Measurements from ENCODE around the gene ZXDC. TPM values are rescaled to one million over a fixed set of nuclear protein-coding genes. Genes with fewer than 3 reads are reported as not detected.

Gene ZXDC
- total RNA-seq, 6 experiments from 2014 or later, result 11.7 to 14.2 (median 13.5) TPM

DNA sequence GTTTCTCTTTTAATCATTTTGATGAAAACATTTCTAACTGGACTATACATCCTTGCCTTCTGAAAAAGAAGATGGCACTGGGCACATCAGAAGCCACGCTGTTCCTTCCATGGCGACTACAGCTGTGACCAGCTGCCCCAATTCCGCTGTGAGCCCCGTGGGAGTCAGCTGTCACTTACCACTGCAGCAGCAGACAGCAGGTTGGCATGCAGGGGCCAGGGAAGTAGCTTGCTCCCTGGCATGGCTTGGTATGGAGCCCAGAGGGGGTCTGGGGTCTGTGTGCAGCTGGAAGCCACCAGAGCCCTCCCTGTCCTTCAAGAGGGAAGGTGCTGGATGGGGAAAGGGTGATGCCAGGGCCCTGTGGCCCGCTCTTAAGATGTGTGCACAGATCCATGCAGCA lies 4.5 kb upstream of the ZXDC start:
- H3K4me3 Mint-ChIP-seq, result no peak overlapping the region
- DNase-seq, result no peak
- TF ChIP-seq, protein P1, sequence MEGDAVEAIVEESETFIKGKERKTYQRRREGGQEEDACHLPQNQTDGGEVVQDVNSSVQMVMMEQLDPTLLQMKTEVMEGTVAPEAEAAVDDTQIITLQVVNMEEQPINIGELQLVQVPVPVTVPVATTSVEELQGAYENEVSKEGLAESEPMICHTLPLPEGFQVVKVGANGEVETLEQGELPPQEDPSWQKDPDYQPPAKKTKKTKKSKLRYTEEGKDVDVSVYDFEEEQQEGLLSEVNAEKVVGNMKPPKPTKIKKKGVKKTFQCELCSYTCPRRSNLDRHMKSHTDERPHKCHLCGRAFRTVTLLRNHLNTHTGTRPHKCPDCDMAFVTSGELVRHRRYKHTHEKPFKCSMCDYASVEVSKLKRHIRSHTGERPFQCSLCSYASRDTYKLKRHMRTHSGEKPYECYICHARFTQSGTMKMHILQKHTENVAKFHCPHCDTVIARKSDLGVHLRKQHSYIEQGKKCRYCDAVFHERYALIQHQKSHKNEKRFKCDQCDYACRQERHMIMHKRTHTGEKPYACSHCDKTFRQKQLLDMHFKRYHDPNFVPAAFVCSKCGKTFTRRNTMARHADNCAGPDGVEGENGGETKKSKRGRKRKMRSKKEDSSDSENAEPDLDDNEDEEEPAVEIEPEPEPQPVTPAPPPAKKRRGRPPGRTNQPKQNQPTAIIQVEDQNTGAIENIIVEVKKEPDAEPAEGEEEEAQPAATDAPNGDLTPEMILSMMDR (IDR thresholded peaks at IDR 0.05), result no peak
- H3K36me3 Mint-ChIP-seq (ENCODE audit: low read depth), result no peaks in the 10 kb centered on the region
- no peaks in the 10 kb centered on the region for H3K9me3 Mint-ChIP-seq
- H3K27me3 Mint-ChIP-seq (ENCODE audit: insufficient read depth), result peaks cover 18% of the 10 kb centered on the region
- no peak overlapping the region for H3K27ac Mint-ChIP-seq
- H3K4me1 Mint-ChIP-seq (ENCODE audit: low read depth), result peaks cover 11% of the 10 kb centered on the region

DNA sequence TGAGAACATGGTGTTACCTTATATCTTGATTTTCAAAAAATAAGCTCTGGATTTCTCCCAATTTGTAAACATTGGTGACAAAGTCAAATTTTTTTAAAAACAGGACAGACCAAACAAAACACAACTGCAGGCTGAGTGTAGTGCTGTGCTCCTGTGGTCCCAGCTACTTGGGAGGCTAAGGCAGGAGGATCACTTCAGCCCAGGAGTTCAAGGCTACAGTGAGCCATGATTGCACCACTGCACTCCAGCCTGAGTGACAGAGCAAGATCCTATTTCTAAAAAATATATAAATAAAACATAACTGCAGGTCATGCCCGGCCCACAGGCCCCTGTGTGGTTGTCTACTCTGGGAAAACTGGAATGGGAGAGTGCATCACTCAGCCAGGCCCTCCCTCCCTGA lies 4.0 kb upstream of the ZXDC start:
- DNase-seq, result no peak
- TF ChIP-seq, protein P1 (IDR thresholded peaks at IDR 0.05), result no peak
- Mint-ChIP-seq H3K36me3 (ENCODE audit: low read depth) (peaks cover 1% of the 10 kb centered on the region), H3K27ac (no peak overlapping the region), H3K27me3 (ENCODE audit: insufficient read depth) (peaks cover 13% of the 10 kb centered on the region), H3K4me1 (ENCODE audit: low read depth) (peaks cover 12% of the 10 kb centered on the region), H3K9me3 (no peaks in the 10 kb centered on the region), H3K4me3 (no peak overlapping the region)

DNA sequence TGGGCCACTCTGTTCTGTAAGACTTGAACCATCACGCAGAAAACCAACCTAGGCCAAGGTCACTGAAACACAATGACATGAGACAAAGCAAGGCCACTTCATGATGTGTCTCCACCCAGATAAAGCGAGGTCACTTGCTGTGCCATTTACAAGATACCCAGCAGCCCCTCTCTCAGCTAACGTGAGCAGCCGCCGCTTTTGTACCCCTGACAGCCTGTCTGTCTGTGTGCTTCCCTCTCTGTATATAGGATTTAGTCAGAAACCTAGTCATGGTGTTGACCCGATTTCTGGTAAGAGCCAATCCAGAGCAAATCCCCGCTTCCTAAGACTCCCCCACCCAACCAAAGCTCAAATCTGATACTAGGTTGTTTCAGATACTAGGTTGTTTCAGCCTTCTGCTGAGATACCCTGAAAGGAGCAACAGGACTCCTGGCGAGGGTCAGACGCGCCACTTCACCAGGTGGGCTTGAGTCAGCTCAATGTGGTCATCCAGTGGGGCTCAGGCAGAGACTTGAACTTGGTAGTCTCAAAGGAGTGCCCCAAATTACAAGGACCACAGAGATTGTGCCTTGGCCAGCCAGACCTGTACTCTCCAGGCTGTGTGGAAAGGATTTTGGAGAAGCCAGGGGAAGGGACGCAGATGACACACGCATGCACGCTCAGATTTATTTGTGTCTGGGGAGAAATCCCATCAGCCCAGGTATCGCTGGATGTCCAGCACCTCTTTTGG lies 3.1 kb upstream of the ZXDC start:
- Mint-ChIP-seq H3K27me3 (ENCODE audit: insufficient read depth) (peaks cover 7% of the 10 kb centered on the region), H3K36me3 (ENCODE audit: low read depth) (peaks cover 4% of the 10 kb centered on the region), H3K4me3 (no peak overlapping the region), H3K9me3 (no peaks in the 10 kb centered on the region), H3K27ac (no peak overlapping the region), H3K4me1 (ENCODE audit: low read depth) (peaks cover 21% of the 10 kb centered on the region)
- DNase-seq, result no peak
- TF ChIP-seq, protein P1 (IDR thresholded peaks at IDR 0.05), result no peak

DNA sequence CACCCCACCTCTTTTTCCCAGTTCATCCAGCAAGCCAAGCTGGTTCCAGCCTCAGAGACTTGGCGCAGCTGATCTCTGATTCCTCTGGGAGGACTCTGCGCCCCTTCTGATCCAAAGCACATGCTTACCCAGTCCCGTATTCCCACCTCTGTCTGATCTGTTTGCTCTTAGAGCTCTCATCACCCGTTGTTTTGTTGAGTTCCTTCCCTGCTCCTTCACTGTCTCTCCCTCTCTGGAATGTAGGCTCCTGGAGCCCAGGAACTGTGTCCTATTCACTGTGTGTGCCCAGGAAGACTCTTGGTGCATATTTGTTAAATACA lies 1.3 kb upstream of the ZXDC start:
- DNase-seq, result no peak
- H3K36me3 Mint-ChIP-seq (ENCODE audit: low read depth), result peaks cover 13% of the 10 kb centered on the region

DNA sequence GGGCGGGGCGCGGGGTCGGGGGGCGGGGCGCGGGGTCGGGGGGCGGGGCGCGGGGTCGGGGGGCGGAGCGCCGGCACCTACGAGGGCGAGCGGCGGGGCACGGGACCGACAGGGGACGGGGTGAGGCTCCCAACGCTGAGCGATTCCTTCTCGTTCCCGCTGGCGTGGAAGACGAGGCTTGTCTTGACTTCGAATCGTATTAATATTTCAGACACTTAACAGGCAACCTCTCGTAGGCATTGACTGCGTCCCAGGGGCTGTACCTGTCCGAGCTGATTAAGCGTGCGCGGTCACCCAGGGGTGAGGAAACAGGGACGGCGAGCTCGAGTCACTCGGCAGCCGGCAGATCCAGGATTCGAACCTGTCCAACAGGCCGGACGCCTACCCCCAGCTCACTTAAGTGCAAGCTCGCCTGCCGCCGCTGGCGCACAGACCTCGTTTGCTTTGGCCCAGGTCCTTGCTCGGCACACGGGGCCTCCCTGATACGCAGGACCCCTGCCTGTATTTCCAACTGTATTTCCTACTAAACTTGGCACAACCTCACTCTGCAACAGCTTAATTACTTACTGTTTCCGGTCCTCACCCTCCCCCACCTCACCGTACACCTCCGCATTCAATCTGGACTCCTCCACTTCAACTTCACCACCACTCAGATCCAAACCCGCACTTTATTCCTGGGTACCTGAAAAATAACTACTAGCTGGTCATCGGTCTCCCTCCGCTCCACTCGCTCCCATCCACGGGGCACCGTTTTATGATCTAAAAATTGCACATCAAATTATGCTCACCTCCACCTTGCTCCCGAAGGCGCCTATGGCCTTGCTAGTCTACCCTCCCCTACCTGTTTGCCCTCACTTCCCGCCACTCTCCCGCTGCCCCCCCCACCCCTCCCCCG lies 722 bp upstream of the ZXDC start:
- TF ChIP-seq, protein P1 (IDR thresholded peaks at IDR 0.05), result no peak
- no peak for DNase-seq
- H3K36me3 Mint-ChIP-seq (ENCODE audit: low read depth), result peaks cover 13% of the 10 kb centered on the region
- peaks cover 41% of the 10 kb centered on the region for H3K4me1 Mint-ChIP-seq (ENCODE audit: low read depth)
- H3K27ac Mint-ChIP-seq, result 0 out of 2 replicates have a peak overlapping the region, but pooled peaks have one; percentile 36
- H3K9me3 Mint-ChIP-seq, result no peaks in the 10 kb centered on the region
- H3K27me3 Mint-ChIP-seq (ENCODE audit: insufficient read depth), result peaks cover 4% of the 10 kb centered on the region
- peak overlapping the region; percentile 84 for H3K4me3 Mint-ChIP-seq

More for the DNA sequence above, 1.3 kb upstream of the ZXDC start:
- Mint-ChIP-seq H3K4me3 (peak overlapping the region; percentile 60), H3K4me1 (ENCODE audit: low read depth) (peaks cover 38% of the 10 kb centered on the region), H3K9me3 (no peaks in the 10 kb centered on the region), H3K27ac (peak overlapping the region; percentile 22; the same call in 1 of the 2 replicates), H3K27me3 (ENCODE audit: insufficient read depth) (peaks cover 4% of the 10 kb centered on the region)
- TF ChIP-seq, protein P1 (IDR thresholded peaks at IDR 0.05), result no peak
